Measurements from ENCODE around the gene ZCCHC4. TPM values are rescaled to one million over a fixed set of nuclear protein-coding genes. Genes with fewer than 3 reads are reported as not detected.
A peak's percentile ranks its signal among the peaks of the same experiment; 100 is the strongest.
"Not testable (repeated sequence)": the region's sequence is repeated elsewhere in the genome, so short reads cannot be mapped to it uniquely, and the experiment has no call there.

Gene ZCCHC4
- total RNA-seq, 1 donor from 2014 or later, result 11.4 TPM

DNA sequence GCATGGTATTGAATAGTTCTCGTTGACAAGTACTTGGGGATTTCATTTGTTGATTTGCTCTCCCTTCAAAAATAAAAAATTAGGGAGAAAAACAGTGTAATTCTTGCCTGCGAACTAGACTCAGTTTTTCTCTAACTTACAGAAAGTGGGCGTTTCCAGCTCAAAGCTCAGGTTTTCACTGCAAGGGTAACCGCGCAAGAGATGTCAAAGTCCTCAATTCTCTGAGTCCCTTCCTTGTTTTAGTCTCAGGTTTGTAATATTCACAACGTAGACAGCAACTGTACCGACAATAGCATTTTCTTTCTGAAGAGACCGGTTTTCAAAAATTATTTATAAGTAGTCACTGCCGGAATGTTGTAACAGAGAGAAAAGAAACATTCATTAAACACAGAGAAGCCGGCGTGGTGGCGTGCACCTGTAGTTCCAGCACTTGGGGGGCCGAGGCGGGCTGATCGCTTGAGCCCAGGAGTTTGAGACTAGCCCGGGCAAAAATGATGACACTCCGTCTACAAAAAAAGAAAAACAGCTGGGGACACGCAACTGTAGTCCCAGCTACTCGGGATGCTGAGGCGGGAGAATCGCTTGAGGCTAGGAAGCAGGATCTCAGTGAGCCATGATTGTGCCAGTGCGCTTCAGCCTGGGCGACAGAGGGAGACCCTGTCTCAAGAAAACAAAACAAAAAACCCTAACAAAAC lies 774 bp downstream of the ZCCHC4 start:
- DNase-seq (ENCODE audit: low spot score in 2 of 2), result no peak

GRCh38 chr4:25320336-25320735 lies 7.8 kb downstream of the ZCCHC4 start:
- no peak for DNase-seq (ENCODE audit: low spot score in 2 of 2)
- no peak for FAIRE-seq

More for the DNA sequence above, 774 bp downstream of the ZCCHC4 start:
- no peak for FAIRE-seq

GRCh38 chr4:25320773-25321172 lies 8.2 kb downstream of the ZCCHC4 start:
- DNase-seq (ENCODE audit: low spot score in 2 of 2) (no peak), FAIRE-seq (no peak)

DNA sequence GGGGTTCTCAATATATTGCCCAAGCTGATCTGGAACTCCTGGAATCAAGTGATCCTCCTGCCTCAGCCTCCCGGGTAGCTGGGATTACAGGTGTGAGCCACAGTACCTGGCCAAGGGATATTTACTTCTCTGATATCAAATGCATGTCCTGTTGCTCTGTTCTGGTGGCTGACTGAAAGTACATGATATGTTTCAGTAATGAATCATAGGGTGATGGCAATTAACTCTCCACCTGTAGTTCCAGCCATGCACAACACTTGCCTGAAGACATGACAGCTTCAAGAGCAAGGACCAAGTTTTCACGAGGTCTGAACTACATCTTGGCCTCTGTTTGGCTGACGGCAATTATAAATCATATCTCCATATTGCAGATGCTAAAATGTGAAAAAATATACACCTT lies 9.1 kb downstream of the ZCCHC4 start:
- FAIRE-seq (no peak), DNase-seq (ENCODE audit: low spot score in 2 of 2) (no peak)

- not testable (repeated sequence) for FAIRE-seq; DNase-seq (ENCODE audit: low spot score in 2 of 2)
Measured at GRCh38 chr4:25328463-25328862, 15.9 kb downstream of the ZCCHC4 start.

- DNase-seq (ENCODE audit: low spot score in 2 of 2) (no peak), FAIRE-seq (no peak)
Measured at GRCh38 chr4:25330335-25330734, 17.8 kb downstream of the ZCCHC4 start.

DNA sequence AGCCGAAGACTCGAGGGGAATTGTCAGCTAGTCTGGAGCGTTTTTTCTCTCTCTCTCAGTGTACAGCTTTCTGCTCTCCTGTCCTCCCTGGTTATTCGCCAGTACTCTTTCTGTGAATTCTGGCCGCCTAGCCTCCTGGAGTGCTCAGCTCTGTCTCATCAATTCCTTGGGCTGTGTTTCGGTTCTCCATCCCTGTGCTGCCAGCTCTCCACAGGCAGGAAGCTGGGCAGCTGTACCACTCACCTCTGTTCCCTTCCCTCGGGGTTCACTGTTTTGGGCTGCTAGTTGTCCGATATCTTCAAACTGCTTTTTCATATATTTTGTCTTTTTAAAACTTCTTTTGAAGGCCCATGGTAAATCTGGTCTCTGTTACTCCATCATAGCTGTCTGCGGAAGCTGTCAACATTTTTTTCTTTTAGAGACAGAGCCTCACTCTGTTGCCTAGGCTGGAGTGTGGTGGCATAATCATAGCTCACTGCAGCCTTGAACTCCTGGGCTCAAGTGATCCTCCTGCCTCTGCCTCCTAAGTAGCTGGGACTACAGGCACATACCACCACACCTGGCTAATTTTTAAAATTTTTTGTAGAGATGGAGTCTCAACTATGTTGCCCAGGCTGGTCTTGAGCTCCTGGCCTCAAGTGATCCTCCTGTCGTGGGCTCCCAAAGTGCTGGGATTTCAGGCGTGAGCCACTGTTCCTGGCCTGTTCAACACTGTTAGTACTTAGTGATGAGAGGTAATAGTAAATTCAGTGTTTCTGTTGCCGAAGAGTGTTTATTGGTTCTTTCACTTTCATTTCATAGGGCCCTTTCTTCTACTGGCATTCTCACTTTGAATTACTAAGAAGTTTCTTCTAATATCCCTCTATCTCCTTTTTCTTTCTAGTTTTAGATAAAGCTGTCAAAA lies 18.6 kb downstream of the ZCCHC4 start:
- DNase-seq (ENCODE audit: low spot score in 2 of 2) (no peak), FAIRE-seq (no peak)

DNA sequence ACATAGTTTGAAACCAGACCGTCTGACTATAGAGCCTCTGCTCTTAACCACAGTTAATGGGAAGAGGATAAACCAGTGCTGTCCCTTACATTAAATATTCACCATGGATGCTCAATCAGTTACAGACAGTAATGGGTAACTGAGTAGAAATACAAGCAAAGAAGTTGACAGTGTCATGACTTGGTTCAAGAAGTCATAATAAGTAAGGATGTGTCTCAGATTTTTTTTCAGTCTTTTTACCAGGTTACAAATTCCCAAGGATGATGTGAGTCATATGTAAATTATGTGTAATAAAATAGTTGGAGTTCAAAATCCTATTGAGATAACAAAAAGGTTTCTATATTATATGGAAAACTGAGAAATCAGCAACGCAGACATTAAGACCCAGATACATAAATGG lies 31.1 kb downstream of the ZCCHC4 start:
- DNase-seq (ENCODE audit: low spot score in 2 of 2) (no peak), FAIRE-seq (no peak)

DNA sequence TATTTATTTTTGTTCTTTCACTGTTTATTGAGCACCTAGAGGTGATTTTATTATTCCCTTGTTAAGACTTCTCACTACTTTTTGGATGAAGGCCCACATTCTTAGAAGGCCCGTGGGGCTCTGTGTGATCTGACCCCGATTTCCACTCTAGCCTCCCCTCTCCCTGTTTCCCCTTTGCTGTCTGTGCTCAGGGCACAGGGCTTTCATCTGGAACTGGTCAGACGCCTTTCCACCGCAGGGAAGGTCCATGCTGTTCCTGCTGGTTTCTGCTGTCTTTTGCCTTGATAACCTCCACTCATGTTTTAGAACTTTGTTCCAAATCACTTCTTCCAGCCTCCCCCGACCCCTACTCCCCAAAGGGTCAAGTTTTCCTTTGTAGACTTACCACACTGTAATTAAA lies 33.2 kb downstream of the ZCCHC4 start:
- no peak for DNase-seq (ENCODE audit: low spot score in 2 of 2)
- FAIRE-seq, result no peak

DNA sequence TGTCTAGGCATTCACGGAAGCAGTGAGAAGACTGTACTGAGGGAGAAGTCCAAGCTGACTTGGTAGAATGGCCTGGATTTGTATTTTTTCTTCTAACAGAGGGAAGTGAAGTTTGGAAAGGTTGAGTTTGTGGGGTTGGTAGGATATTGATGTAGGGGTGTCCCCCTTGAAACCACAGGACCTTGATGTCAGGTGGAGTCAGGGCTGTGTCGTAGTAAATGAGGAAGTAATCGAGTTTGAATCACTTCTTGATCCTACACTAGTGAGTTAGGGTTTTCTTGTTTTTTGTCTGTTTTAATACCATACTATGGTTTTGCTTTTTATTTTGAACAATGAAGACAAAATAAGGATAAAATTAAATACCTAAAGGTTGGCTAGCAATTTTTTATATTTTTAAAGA lies 34.3 kb downstream of the ZCCHC4 start:
- no peak for DNase-seq (ENCODE audit: low spot score in 2 of 2)
- FAIRE-seq, result no peak

DNA sequence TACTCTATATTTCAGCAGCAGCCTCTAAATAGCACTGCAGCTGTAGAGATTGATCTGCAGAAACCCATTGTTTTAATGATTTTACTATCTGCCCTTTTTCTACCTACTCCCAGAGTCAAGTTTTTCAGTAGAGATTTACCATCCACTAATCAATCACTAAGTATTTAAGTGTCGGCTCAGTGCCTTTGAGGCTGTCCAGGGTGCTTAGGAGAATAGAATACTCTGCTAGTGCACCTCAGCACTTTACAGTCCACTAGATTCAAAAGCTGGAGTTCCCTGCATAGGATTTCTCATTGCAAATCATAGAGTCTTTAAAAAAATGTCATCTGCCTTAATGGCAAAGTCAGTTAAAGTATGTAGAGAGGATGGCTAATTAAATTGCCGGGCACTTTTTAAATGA lies 34.9 kb downstream of the ZCCHC4 start:
- DNase-seq (ENCODE audit: low spot score in 2 of 2), result no peak
- FAIRE-seq, result no peak

- DNase-seq (ENCODE audit: low spot score in 2 of 2), result no peak
- FAIRE-seq, result no peak
Measured at GRCh38 chr4:25347971-25348370, 35.4 kb downstream of the ZCCHC4 start.

DNA sequence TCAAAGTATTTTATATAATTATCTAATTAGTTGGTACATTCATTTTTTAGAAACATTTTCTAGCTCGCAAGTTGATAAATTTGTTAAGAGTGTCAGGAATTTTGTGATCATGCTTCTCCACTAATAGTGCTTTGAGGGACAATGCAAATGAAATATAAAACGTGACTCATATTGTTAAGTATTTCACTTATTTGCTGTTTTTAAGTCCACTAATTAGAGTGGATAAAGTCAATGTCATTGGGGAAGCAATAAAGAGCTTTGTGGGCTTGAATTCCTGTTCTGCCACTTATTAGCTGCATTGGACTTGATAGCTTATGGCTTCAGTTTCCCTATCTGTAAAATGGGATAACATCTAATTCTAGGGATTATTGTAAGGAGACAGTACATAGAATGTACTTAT lies 38.0 kb downstream of the ZCCHC4 start:
- DNase-seq (ENCODE audit: low spot score in 2 of 2) (no peak), FAIRE-seq (no peak)

DNA sequence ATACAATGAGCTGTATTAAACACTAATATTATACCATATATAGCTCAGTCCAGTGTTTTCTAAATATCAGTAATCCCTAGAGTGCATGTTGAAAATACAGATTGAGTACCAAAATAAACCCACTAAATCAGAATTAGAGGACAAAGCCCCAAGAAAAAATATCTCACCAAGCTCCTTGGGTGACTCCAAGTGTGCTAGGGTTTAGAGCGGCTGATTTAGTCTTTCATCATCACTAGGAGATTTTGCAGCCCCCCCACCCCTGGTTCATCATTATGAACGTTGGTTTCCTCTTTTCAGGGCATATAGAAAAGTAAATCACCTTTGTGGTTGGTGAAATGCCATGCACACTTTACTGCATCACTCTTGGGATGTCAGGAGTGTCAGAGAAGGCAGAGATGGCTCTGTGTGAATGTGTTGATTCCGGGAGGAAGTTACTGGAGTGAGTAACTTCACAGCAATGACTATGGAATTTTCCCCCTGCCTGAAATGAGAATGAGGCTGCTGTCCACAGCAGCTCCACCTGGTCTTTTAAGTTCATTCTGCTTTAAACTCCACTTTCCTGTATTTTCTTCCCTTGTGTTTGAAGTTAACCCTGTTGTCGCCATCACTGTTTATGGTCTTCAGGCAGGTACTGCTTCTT lies 39.3 kb downstream of the ZCCHC4 start:
- FAIRE-seq (no peak), DNase-seq (ENCODE audit: low spot score in 2 of 2) (no peak)

DNA sequence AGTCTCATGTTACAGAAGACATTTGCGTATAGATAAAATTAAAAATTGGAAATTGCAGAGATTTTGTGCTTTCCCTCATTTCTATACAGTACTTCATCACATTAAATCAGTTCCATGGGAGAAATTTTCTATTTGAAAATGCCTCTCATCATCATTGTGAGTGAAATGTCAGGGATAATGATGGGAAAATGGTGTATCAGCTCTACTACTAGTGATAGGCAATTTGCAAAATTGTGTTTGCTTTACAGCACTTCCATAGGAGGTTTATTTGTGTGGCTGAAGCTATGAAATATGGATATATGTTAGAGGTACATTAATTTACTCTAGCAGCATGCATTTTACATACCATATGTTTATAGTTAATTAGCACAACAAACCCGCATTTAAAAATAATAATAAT lies 43.5 kb downstream of the ZCCHC4 start:
- DNase-seq (ENCODE audit: low spot score in 2 of 2) (no peak), FAIRE-seq (no peak)

DNA sequence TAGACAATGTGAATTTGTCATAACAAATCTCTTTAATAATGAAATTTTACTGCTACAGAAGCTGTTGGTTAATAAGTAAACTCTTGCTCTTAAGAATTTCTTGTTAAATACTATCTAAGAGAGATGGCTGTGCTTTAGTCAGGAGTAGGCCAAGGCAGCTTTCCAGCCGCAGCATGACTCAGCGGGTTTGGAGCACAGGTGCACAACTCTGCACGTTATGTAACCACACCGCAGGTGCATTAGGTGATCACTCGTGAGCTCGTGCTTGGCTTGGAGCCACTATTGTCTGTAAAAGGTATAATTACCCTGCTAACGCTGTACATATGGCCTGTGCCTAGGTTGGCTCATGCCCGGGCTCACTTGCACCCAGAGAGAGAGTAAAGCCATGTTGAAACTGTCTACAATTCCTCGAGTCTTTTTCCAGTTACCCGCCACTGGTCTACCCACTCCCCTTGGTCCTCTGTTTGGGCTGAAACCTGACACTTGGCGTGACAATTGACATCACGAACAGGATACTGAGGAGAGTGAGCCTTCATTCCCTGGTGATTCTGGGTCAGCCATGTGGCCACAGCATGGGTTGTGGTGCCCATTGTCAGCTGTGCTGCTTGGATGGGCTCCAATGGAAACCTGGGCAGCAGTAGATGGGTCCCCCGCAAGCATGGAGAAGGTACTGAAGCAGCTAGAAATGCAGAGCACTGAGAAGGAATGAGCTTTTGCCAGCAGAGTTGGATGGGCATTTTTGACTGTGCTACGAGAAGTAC lies 46.1 kb downstream of the ZCCHC4 start:
- FAIRE-seq (no peak), DNase-seq (ENCODE audit: low spot score in 2 of 2) (no peak)

- FAIRE-seq (no peak), DNase-seq (ENCODE audit: low spot score in 2 of 2) (no peak)
Measured at GRCh38 chr4:25361253-25361652, 48.7 kb downstream of the ZCCHC4 start.

- FAIRE-seq (peak; percentile 93), DNase-seq (ENCODE audit: low spot score in 2 of 2) (peak in 1 of 2 donors; percentile 21)
Measured at GRCh38 chr4:25367004-25367621, 54.5 kb downstream of the ZCCHC4 start.

DNA sequence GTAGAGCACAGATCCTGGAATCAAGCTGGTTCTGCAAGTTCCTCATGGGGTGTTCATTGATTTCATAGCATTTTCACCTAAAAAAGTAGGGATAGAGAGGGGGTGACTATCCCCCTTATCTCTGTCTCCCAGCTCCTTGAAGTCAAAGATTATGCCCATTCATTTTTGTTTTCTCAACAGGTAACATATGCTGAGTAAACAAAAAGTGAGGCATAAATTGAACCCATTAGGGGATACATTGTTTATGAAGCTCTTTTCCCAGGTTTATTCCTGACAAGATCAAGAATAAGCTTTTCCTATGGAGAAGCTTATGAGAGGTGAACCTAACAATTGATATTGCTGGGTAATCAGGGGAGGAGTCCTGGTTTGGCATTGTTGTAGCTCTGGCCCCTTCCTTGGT lies 55.3 kb downstream of the ZCCHC4 start:
- FAIRE-seq (no peak), DNase-seq (ENCODE audit: low spot score in 2 of 2) (no peak)

DNA sequence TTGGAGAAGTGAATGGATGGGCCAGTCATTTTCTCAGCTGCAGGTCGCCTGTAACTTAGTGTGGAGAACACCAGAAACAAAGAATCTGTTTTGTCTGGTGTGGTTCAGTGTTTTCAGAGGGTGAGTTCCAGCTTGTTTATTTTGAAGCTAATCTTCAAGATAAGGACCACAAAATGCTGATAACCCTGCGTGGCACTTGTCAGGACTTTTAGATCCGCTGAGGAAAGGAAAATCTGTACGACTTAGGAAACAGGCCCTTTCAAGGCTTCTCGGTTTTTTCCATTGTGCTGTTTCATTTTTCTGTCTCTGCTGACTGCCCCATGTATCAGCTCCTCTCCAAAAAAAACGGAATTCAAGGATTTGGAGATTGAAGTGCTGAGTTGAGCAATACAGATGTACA lies 55.7 kb downstream of the ZCCHC4 start:
- no peak for DNase-seq (ENCODE audit: low spot score in 2 of 2)
- FAIRE-seq, result no peak

All from frontal cortex (tissue), 4 donors.